HL-60 (cell line): Measurements from ENCODE around the gene ST3GAL4.

Experiments used
- DNase-seq, 2 experiments: peaks; one replicate each; pipeline ENCODE4 v3.0.0-alpha.2; 2010 to 2020; ENCODE audit warnings: low read depth in 1 of 2, low spot score in 1 of 2
- H3K27ac ChIP-seq: fragments of 250-450 bp; sonication (Bioruptor Pico); replicated peaks from 2 replicates; pipeline ENCODE4 v1.5.1; 2020; ENCODE audit warnings: mild to moderate bottlenecking, moderate library complexity
- H3K27me3 ChIP-seq: fragments of 250-450 bp; sonication (Bioruptor Pico); 2 replicates; pipeline ENCODE4 v1.5.1; 2021; ENCODE audit warnings: mild to moderate bottlenecking, moderate library complexity; ENCODE audit not compliant: insufficient read depth, poor library complexity, severe bottlenecking
- H3K4me3 ChIP-seq: replicated peaks from 2 replicates; pipeline ENCODE4 v1.5.1; 2011; ENCODE audit warnings: mild to moderate bottlenecking, control low read depth, low read length; ENCODE audit not compliant: insufficient read depth
- CTCF ChIP-seq: IDR thresholded peaks from one replicate; pipeline ENCODE4 v1.5.1; 2011; ENCODE audit warnings: low read length, control low read depth, inconsistent platforms; ENCODE audit not compliant: insufficient read depth
- GABPA ChIP-seq: IDR thresholded peaks from 2 replicates; pipeline ENCODE4 v1.6.1; 2012; ENCODE audit warnings: low read depth
- POLR2AphosphoS5 ChIP-seq: IDR thresholded peaks from 2 replicates; pipeline ENCODE4 v1.6.1; 2012; ENCODE audit warnings: low read depth
- REST ChIP-seq: IDR thresholded peaks from 2 replicates; pipeline ENCODE4 v1.6.1; 2012; ENCODE audit warnings: low read depth; ENCODE audit not compliant: insufficient replicate concordance
- SPI1 ChIP-seq: IDR thresholded peaks from 2 replicates; pipeline ENCODE4 v1.6.1; 2012; ENCODE audit warnings: low read depth, mild to moderate bottlenecking, borderline replicate concordance

The ST3GAL4 gene

GRCh38 chr11:126415669-126416420 lies 60.4 kb downstream of the ST3GAL4 start:
- no peak for DNase-seq
- Histone ChIP-seq H3K27ac (no peak overlapping the region), H3K4me3 (no peak overlapping the region), H3K27me3 (no peaks in the 10 kb centered on the region)
- TF ChIP-seq SPI1 (no peak), POLR2AphosphoS5 (peak; percentile 51; the same call in 1 of the 2 replicates)

GRCh38 chr11:126416542-126417090 lies 61.1 kb downstream of the ST3GAL4 start:
- TF ChIP-seq GABPA (no peak), CTCF (no peak), REST (no peak), SPI1 (no peak), POLR2AphosphoS5 (no peak; the same call in 1 of the 2 replicates)
- Histone ChIP-seq H3K27ac (no peak overlapping the region), H3K4me3 (no peak overlapping the region), H3K27me3 (no peaks in the 10 kb centered on the region)
- DNase-seq = no peak

GRCh38 chr11:126417091-126417862 lies 61.8 kb downstream of the ST3GAL4 start:
- TF ChIP-seq POLR2AphosphoS5 (no peak), CTCF (no peak), REST (no peak), GABPA (no peak), SPI1 (no peak)
- Histone ChIP-seq H3K27me3 (no peaks in the 10 kb centered on the region), H3K4me3 (no peak overlapping the region), H3K27ac (no peak overlapping the region)
- no peak for DNase-seq

- no peak overlapping the region for H3K27ac ChIP-seq
- no peaks in the 10 kb centered on the region for H3K27me3 ChIP-seq
- no peak for DNase-seq
- no peak overlapping the region for H3K4me3 ChIP-seq
- TF ChIP-seq POLR2AphosphoS5 = no peak
- TF ChIP-seq REST = no peak
- TF ChIP-seq CTCF = no peak
- TF ChIP-seq GABPA = no peak
- no peak for TF ChIP-seq SPI1
These were observed 63.4 kb downstream of the ST3GAL4 start for GRCh38 chr11:126418887-126419286.
